ENCODE results near the gene ATP5MG. TPM values are rescaled to one million over a fixed set of nuclear protein-coding genes. Genes with fewer than 3 reads are reported as not detected.
"Not testable (repeated sequence)": the region's sequence is repeated elsewhere in the genome, so short reads cannot be mapped to it uniquely, and the experiment has no call there.

ATP5MG gene
- total and polyA plus RNA-seq, 8 donors: 98.5 to 312 (median 146) TPM

DNA sequence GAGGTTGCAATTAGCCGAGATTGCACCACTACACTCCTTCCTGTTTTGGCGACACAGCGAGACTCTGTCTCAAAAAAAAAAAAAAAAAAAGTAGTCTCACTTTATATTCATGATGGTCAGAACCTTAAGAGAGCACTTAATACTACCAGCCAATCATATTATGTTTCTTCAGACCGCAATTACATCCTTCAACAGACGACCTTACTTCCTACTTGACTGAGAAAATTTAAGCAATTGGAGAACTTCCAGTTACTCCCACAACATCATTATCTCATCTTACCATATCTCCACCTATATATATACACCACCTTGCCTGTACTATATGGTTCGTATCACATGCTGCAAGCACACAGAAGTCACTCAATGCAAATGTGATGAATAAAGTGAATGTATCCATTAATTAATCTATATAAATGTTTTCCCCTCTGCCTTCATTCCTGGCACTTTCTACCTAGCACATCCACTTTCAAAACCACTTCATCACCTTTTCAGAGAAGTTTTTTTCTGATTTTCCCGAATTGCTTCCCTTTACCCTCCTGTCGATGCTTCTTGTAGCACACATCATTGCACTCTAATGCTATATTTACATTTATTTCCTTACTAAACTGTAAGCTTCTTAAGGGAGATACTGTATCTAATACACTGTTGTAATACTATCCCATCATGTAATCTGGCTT lies 13.8 kb downstream of the ATP5MG start:
- Histone ChIP-seq H3K27me3 (no peaks in the 10 kb centered on the region), H3K27ac (no peak overlapping the region), H3K4me1 (peaks cover 0 to 19% (median 6%) of the 10 kb centered on the region in 4 donors), H3K4me3 (no peak overlapping the region), H3K36me3 (peaks cover 0 to 24% (median 20%) of the 10 kb centered on the region in 4 donors), H3K9me3 (no peaks in the 10 kb centered on the region)
- intact Hi-C loops (cut with DNase I; ENCODE audit: low total_unique reads): no loop called here
- 63 to 76% (median 68%) methylated on average over 8 of the region's 8 CpGs for WGBS, 5 donors
- no peak for DNase-seq
- no peak for TF ChIP-seq EP300 (IDR thresholded peaks at IDR 0.05)
- no peak for TF ChIP-seq POLR2A (IDR thresholded peaks at IDR 0.05)
- TF ChIP-seq, protein P1, sequence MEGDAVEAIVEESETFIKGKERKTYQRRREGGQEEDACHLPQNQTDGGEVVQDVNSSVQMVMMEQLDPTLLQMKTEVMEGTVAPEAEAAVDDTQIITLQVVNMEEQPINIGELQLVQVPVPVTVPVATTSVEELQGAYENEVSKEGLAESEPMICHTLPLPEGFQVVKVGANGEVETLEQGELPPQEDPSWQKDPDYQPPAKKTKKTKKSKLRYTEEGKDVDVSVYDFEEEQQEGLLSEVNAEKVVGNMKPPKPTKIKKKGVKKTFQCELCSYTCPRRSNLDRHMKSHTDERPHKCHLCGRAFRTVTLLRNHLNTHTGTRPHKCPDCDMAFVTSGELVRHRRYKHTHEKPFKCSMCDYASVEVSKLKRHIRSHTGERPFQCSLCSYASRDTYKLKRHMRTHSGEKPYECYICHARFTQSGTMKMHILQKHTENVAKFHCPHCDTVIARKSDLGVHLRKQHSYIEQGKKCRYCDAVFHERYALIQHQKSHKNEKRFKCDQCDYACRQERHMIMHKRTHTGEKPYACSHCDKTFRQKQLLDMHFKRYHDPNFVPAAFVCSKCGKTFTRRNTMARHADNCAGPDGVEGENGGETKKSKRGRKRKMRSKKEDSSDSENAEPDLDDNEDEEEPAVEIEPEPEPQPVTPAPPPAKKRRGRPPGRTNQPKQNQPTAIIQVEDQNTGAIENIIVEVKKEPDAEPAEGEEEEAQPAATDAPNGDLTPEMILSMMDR (IDR thresholded peaks at IDR 0.05): no peak
- no peak for TF ChIP-seq POLR2AphosphoS5 (IDR thresholded peaks at IDR 0.05)

- Histone ChIP-seq H3K9me3 (no peaks in the 10 kb centered on the region), H3K27me3 (no peaks in the 10 kb centered on the region), H3K36me3 (peaks cover 0 to 19% (median 15%) of the 10 kb centered on the region in 4 donors), H3K27ac (no peak overlapping the region), H3K4me1 (peaks cover 0 to 14% (median 6%) of the 10 kb centered on the region in 4 donors), H3K4me3 (no peak overlapping the region)
- DNase-seq: peak; percentile 41 to 44
- intact Hi-C loops (cut with DNase I; ENCODE audit: low total_unique reads): no loop called here
- TF ChIP-seq POLR2AphosphoS5 (IDR thresholded peaks at IDR 0.05) (peak in 1 of 3 donors; percentile 62), POLR2A (IDR thresholded peaks at IDR 0.05) (no peak)
Measured at GRCh38 chr11:118415739-118416068, 14.3 kb downstream of the ATP5MG start.

GRCh38 chr11:118416900-118417299 lies 15.5 kb downstream of the ATP5MG start:
- H3K4me3 ChIP-seq; DNase-seq; H3K9me3 ChIP-seq; H3K27me3 ChIP-seq; H3K27ac ChIP-seq; intact Hi-C loops (cut with DNase I; ENCODE audit: low total_unique reads): not testable (repeated sequence)
- H3K4me1 ChIP-seq: peaks cover 0 to 12% (median 6%) of the 10 kb centered on the region in 4 donors
- peaks cover 0 to 19% (median 12%) of the 10 kb centered on the region in 4 donors for H3K36me3 ChIP-seq

DNA sequence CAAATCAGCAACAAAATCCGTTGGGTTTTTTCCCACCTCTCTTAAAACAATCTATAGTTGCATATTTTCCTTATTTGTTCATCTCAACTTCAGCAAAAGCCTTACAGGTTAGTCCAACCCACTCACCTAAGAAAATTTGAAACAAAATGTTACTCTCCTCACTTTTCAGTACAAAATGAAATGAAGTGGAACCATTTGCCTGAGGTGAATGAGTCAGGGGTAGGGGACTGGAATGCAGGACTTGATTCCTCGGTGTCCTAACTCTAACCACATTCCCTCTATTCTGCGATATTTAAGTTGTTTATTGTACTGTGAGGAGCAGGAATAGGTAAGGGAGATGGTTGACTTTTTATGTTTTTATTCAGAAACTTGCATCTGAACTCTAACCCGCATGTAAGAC lies 16.4 kb downstream of the ATP5MG start:
- intact Hi-C loops (cut with DNase I; ENCODE audit: low total_unique reads): no loop called here
- TF ChIP-seq POLR2A (IDR thresholded peaks at IDR 0.05): no peak
- WGBS, 5 donors: 78 to 81% (median 80%) methylated on average over 4 of the region's 4 CpGs

GRCh38 chr11:118418766-118419165 lies 17.4 kb downstream of the ATP5MG start:
- TF ChIP-seq EP300 (IDR thresholded peaks at IDR 0.05) (no peak), POLR2A (IDR thresholded peaks at IDR 0.05) (no peak), POLR2AphosphoS5 (IDR thresholded peaks at IDR 0.05) (no peak)
- TF ChIP-seq, protein P1 (IDR thresholded peaks at IDR 0.05): no peak
- peaks cover 0 to 11% (median 7%) of the 10 kb centered on the region in 4 donors for H3K36me3 ChIP-seq
- H3K4me3 ChIP-seq: no peak overlapping the region
- H3K27ac ChIP-seq: no peak overlapping the region
- no peaks in the 10 kb centered on the region for H3K9me3 ChIP-seq
- 62 to 82% (median 80%) methylated on average over 5 of the region's 5 CpGs for WGBS, 5 donors
- intact Hi-C loops (cut with DNase I; ENCODE audit: low total_unique reads): no loop called here
- peaks cover 0 to 12% (median 6%) of the 10 kb centered on the region in 4 donors for H3K4me1 ChIP-seq
- DNase-seq: no peak
- H3K27me3 ChIP-seq: no peaks in the 10 kb centered on the region

More for the DNA sequence above, 16.4 kb downstream of the ATP5MG start:
- H3K27ac ChIP-seq: no peak overlapping the region
- DNase-seq: no peak
- no peaks in the 10 kb centered on the region for H3K27me3 ChIP-seq
- peaks cover 0 to 19% (median 12%) of the 10 kb centered on the region in 4 donors for H3K36me3 ChIP-seq
- no peaks in the 10 kb centered on the region for H3K9me3 ChIP-seq
- H3K4me3 ChIP-seq: no peak overlapping the region
- peaks cover 0 to 12% (median 6%) of the 10 kb centered on the region in 4 donors for H3K4me1 ChIP-seq

DNA sequence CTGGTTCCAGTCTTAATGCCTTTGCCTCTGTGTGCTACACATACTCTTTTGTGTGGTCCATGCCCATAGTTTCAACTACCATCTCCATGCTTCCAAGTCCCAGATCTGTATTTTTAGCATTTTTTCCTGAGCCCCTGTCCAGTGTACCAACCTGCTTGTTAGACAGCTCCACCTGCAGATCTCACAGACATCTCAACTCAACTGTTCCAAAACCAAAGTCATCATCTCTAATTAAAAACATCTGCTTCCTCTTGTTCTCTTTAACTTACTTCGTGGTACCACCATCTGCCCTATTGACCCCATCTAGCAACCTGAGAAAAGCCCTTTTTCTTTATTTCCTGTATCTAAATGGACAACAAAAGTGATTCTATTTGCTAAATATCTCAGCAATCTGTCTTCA lies 26.3 kb downstream of the ATP5MG start:
- H3K36me3 ChIP-seq: no peaks in the 10 kb centered on the region
- H3K9me3 ChIP-seq: no peaks in the 10 kb centered on the region
- H3K4me1 ChIP-seq: no peaks in the 10 kb centered on the region
- whole genome bisulfite sequencing, 5 donors: 0 to 10% (median 6%) methylated on average over 1 of the region's 1 CpG
- TF ChIP-seq POLR2A (IDR thresholded peaks at IDR 0.05): no peak
- no peak for TF ChIP-seq POLR2AphosphoS5 (IDR thresholded peaks at IDR 0.05)
- no peak for TF ChIP-seq EP300 (IDR thresholded peaks at IDR 0.05)
- TF ChIP-seq, protein P1 (IDR thresholded peaks at IDR 0.05): no peak
- no peak for DNase-seq
- no peaks in the 10 kb centered on the region for H3K27me3 ChIP-seq
- no peak overlapping the region for H3K27ac ChIP-seq
- H3K4me3 ChIP-seq: no peak overlapping the region
- intact Hi-C loops (cut with DNase I; ENCODE audit: low total_unique reads): no loop called here

All from stomach (tissue), 9 donors.